Measurements from ENCODE around the gene PCDHA1. TPM values are rescaled to one million over a fixed set of nuclear protein-coding genes. Genes with fewer than 3 reads are reported as not detected.

Gene PCDHA1
- polyA plus RNA-seq, 1 donor = 0.55 TPM

GRCh38 chr5:140967226-140967893 is 181.4 kb downstream of the PCDHA1 start:
- peak overlapping the region; percentile 43 for H3K4me3 ChIP-seq (ENCODE audit: low read length)

GRCh38 chr5:140969880-140970279 is 183.9 kb downstream of the PCDHA1 start:
- no peak for DNase-seq
- Histone ChIP-seq H3K27me3 (ENCODE audit: control insufficient read depth, insufficient read depth, low read length) (peaks cover 35% of the 10 kb centered on the region), H3K4me1 (ENCODE audit: control insufficient read depth, insufficient read depth, low read length) (peaks cover 3% of the 10 kb centered on the region), H3K27ac (ENCODE audit: low read length) (no peak overlapping the region), H3K36me3 (ENCODE audit: control insufficient read depth, insufficient read depth, low read length) (no peaks in the 10 kb centered on the region), H3K9me3 (ENCODE audit: control insufficient read depth, low read depth, low read length) (peaks cover 4% of the 10 kb centered on the region), H3K4me3 (ENCODE audit: low read length) (no peak overlapping the region)

More at GRCh38 chr5:140967226-140967893, 181.4 kb downstream of the PCDHA1 start:
- no CpG with 5 or more reads among the region's 34 CpGs for WGBS (ENCODE audit: insufficient coverage, low lambda C conversion rate)
- Histone ChIP-seq H3K4me1 (ENCODE audit: control insufficient read depth, insufficient read depth, low read length) (peaks cover 3% of the 10 kb centered on the region), H3K9me3 (ENCODE audit: control insufficient read depth, low read depth, low read length) (peaks cover 4% of the 10 kb centered on the region), H3K27ac (ENCODE audit: low read length) (no peak overlapping the region), H3K36me3 (ENCODE audit: control insufficient read depth, insufficient read depth, low read length) (no peaks in the 10 kb centered on the region), H3K27me3 (ENCODE audit: control insufficient read depth, insufficient read depth, low read length) (peaks cover 42% of the 10 kb centered on the region)
- DNase-seq = no peak

GRCh38 chr5:140973550-140973949 is 187.6 kb downstream of the PCDHA1 start:
- DNase-seq = peak in 1 of 2 donors; percentile 5
- no peak overlapping the region for H3K27ac ChIP-seq (ENCODE audit: low read length)
- H3K4me3 ChIP-seq (ENCODE audit: low read length) = no peak overlapping the region
- no peaks in the 10 kb centered on the region for H3K9me3 ChIP-seq (ENCODE audit: control insufficient read depth, low read depth, low read length)
- no peaks in the 10 kb centered on the region for H3K36me3 ChIP-seq (ENCODE audit: control insufficient read depth, insufficient read depth, low read length)
- no peaks in the 10 kb centered on the region for H3K4me1 ChIP-seq (ENCODE audit: control insufficient read depth, insufficient read depth, low read length)
- peaks cover 3% of the 10 kb centered on the region for H3K27me3 ChIP-seq (ENCODE audit: control insufficient read depth, insufficient read depth, low read length)

DNA sequence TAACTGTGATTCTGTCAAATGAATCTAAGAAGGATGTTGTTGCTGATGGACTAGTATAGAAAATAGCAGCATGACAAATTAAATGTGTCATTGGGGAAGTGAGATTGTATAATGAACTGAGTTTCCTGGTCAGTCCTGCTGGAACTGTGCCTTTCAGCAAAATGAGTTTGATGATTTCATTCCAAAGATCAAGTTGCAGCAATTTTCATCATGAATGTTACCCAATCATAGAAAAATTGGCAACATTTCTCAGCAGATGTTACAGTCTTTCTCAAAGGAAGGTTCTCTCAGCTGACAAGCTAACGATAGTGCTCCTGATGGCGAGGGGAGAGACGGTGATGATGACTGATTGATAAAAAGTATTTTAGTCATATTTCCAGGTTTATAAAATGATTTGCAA is 191.1 kb downstream of the PCDHA1 start:
- H3K4me3 ChIP-seq (ENCODE audit: low read length) = no peak overlapping the region
- no peaks in the 10 kb centered on the region for H3K36me3 ChIP-seq (ENCODE audit: control insufficient read depth, insufficient read depth, low read length)
- no peak overlapping the region for H3K27ac ChIP-seq (ENCODE audit: low read length)
- DNase-seq = no peak
- no peaks in the 10 kb centered on the region for H3K27me3 ChIP-seq (ENCODE audit: control insufficient read depth, insufficient read depth, low read length)
- H3K9me3 ChIP-seq (ENCODE audit: control insufficient read depth, low read depth, low read length) = no peaks in the 10 kb centered on the region
- H3K4me1 ChIP-seq (ENCODE audit: control insufficient read depth, insufficient read depth, low read length) = no peaks in the 10 kb centered on the region
- 67% methylated on average over 3 of the region's 3 CpGs for WGBS (ENCODE audit: insufficient coverage, low lambda C conversion rate)

DNA sequence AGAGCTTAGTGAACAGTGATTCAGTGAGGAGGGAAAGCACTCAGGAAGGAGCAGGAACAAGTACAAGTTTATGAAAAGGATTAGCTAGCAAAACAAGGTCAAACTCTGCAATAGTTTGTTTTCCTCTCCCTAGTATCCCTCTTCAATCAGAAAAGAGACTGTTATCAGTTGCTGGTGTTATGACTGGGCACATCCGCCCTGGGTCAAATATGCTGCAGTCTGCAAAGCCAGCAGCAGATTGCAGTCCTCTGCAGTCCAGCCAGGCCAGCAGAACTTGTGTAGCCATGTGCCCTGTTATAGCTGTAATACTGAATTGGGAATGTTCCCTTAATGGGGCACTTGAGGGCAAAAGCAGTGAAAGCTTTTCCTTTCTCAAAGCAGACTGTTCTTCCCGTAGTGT is 192.3 kb downstream of the PCDHA1 start:
- DNase-seq = no peak
- Histone ChIP-seq H3K27ac (ENCODE audit: low read length) (no peak overlapping the region), H3K36me3 (ENCODE audit: control insufficient read depth, insufficient read depth, low read length) (no peaks in the 10 kb centered on the region), H3K4me1 (ENCODE audit: control insufficient read depth, insufficient read depth, low read length) (no peaks in the 10 kb centered on the region), H3K27me3 (ENCODE audit: control insufficient read depth, insufficient read depth, low read length) (no peaks in the 10 kb centered on the region), H3K9me3 (ENCODE audit: control insufficient read depth, low read depth, low read length) (no peaks in the 10 kb centered on the region), H3K4me3 (ENCODE audit: low read length) (no peak overlapping the region)
- WGBS (ENCODE audit: insufficient coverage, low lambda C conversion rate) = 57% methylated on average over 1 of the region's 2 CpGs

DNA sequence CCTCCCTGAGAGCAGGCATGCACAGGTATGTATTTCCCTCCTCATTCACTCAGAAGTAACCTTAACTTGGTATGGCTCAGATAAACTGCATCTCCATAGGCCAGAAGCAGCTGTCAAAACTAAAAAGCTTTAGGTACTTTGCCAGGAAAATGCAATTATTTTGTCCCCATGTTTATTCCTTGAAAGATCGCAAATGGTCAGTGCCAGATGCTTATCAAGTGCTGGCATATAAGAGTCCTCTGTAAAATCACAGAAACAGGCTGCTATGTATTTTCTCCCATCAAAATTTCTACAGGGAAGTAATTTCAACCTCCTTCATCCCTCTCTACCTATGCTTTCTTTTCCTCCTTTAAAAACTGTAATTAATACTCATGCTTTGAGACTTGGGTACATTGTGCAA is 193.0 kb downstream of the PCDHA1 start:
- DNase-seq = no peak
- Histone ChIP-seq H3K9me3 (ENCODE audit: control insufficient read depth, low read depth, low read length) (no peaks in the 10 kb centered on the region), H3K27me3 (ENCODE audit: control insufficient read depth, insufficient read depth, low read length) (no peaks in the 10 kb centered on the region), H3K27ac (ENCODE audit: low read length) (no peak overlapping the region), H3K4me3 (ENCODE audit: low read length) (no peak overlapping the region), H3K4me1 (ENCODE audit: control insufficient read depth, insufficient read depth, low read length) (no peaks in the 10 kb centered on the region), H3K36me3 (ENCODE audit: control insufficient read depth, insufficient read depth, low read length) (no peaks in the 10 kb centered on the region)
- no CpG with 5 or more reads among the region's 1 CpG for WGBS (ENCODE audit: insufficient coverage, low lambda C conversion rate)

- Histone ChIP-seq H3K4me3 (ENCODE audit: low read length) (no peak overlapping the region), H3K27ac (ENCODE audit: low read length) (no peak overlapping the region), H3K27me3 (ENCODE audit: control insufficient read depth, insufficient read depth, low read length) (no peaks in the 10 kb centered on the region), H3K36me3 (ENCODE audit: control insufficient read depth, insufficient read depth, low read length) (no peaks in the 10 kb centered on the region), H3K9me3 (ENCODE audit: control insufficient read depth, low read depth, low read length) (no peaks in the 10 kb centered on the region), H3K4me1 (ENCODE audit: control insufficient read depth, insufficient read depth, low read length) (no peaks in the 10 kb centered on the region)
- no CpG with 5 or more reads among the region's 5 CpGs for WGBS (ENCODE audit: insufficient coverage, low lambda C conversion rate)
- no peak for DNase-seq
These were observed 196.3 kb downstream of the PCDHA1 start for GRCh38 chr5:140982083-140982716.

DNA sequence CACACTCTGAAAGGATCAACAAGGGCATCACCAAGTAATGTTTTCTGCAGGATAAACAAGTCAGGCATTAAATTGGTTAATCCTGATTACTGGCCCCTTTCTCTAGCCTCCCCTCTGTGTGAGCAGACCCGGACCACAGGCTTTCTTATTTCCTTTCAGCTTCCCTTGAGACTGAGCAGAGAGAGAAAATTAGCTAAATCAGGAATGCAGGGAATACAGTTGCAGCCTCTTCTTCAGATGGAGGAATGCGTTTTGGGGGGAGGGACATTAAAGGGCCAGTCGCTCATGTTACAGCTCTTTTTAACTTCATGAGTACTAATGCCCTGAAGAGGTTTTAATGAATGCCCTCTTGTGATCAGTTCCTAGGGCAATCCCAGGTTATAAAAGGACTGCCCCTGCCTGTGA is 200.2 kb downstream of the PCDHA1 start:
- no peaks in the 10 kb centered on the region for H3K9me3 ChIP-seq (ENCODE audit: control insufficient read depth, low read depth, low read length)
- no peak overlapping the region for H3K4me3 ChIP-seq (ENCODE audit: low read length)
- WGBS (ENCODE audit: insufficient coverage, low lambda C conversion rate) = 20% methylated on average over 1 of the region's 3 CpGs
- no peaks in the 10 kb centered on the region for H3K36me3 ChIP-seq (ENCODE audit: control insufficient read depth, insufficient read depth, low read length)
- no peaks in the 10 kb centered on the region for H3K27me3 ChIP-seq (ENCODE audit: control insufficient read depth, insufficient read depth, low read length)
- no peaks in the 10 kb centered on the region for H3K4me1 ChIP-seq (ENCODE audit: control insufficient read depth, insufficient read depth, low read length)
- DNase-seq = no peak
- no peak overlapping the region for H3K27ac ChIP-seq (ENCODE audit: low read length)

GRCh38 chr5:140988100-140988499 is 202.2 kb downstream of the PCDHA1 start:
- DNase-seq = no peak

DNA sequence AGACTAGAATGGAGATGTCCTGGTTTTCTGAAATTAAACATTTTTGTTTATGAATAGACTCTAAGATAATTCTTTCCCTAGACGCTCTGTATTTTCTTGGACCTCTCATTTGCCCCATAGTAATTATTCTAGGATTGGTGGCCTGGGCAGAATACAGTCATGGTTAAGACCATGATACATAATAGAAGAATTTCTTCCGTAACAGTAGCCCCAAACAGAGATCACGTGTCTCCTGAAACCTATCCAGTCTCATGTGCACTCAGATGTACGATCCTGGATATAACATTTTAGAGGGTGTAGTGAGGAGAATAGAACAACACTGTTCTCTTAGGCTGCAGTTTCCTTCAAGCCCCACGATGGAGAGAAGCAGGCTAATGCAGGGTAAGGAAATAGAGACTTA is 202.7 kb downstream of the PCDHA1 start:
- Histone ChIP-seq H3K4me1 (ENCODE audit: control insufficient read depth, insufficient read depth, low read length) (no peaks in the 10 kb centered on the region), H3K9me3 (ENCODE audit: control insufficient read depth, low read depth, low read length) (no peaks in the 10 kb centered on the region), H3K36me3 (ENCODE audit: control insufficient read depth, insufficient read depth, low read length) (no peaks in the 10 kb centered on the region), H3K4me3 (ENCODE audit: low read length) (no peak overlapping the region), H3K27ac (ENCODE audit: low read length) (no peak overlapping the region), H3K27me3 (ENCODE audit: control insufficient read depth, insufficient read depth, low read length) (no peaks in the 10 kb centered on the region)
- no peak for DNase-seq
- 60% methylated on average over 1 of the region's 5 CpGs for WGBS (ENCODE audit: insufficient coverage, low lambda C conversion rate)

More at GRCh38 chr5:140988100-140988499, 202.2 kb downstream of the PCDHA1 start:
- no peaks in the 10 kb centered on the region for H3K4me1 ChIP-seq (ENCODE audit: control insufficient read depth, insufficient read depth, low read length)
- H3K36me3 ChIP-seq (ENCODE audit: control insufficient read depth, insufficient read depth, low read length) = no peaks in the 10 kb centered on the region
- no CpG with 5 or more reads among the region's 5 CpGs for WGBS (ENCODE audit: insufficient coverage, low lambda C conversion rate)
- H3K9me3 ChIP-seq (ENCODE audit: control insufficient read depth, low read depth, low read length) = no peaks in the 10 kb centered on the region
- no peaks in the 10 kb centered on the region for H3K27me3 ChIP-seq (ENCODE audit: control insufficient read depth, insufficient read depth, low read length)
- H3K4me3 ChIP-seq (ENCODE audit: low read length) = no peak overlapping the region
- H3K27ac ChIP-seq (ENCODE audit: low read length) = no peak overlapping the region

Data from large intestine (tissue), 3 donors.